Esophagus muscularis mucosa (tissue), 4 donors: Measurements from ENCODE around the gene CSMD2. TPM values are rescaled to one million over a fixed set of nuclear protein-coding genes. Genes with fewer than 3 reads are reported as not detected.

ENCODE experiments used
- DNase-seq: peaks from one replicate; pipeline ENCODE4 v3.0.0-alpha.2; 2017; ENCODE audit errors: extremely low spot score
- H3K27ac ChIP-seq, 4 donors: fragments of 200-600 bp; sonication (generic); replicated peaks in 1 of 4; 1 replicate in 3 of 4; 2 replicates in 1 of 4; pipeline ENCODE4 v1.5.1; 2016 to 2019; ENCODE audit warnings: mild to moderate bottlenecking in 1 of 4
- H3K27me3 ChIP-seq, 4 donors: fragments of 200-600 bp; sonication (generic); one replicate each; pipeline versions ENCODE4 v1.5.1 to v1.6.0; 2016 to 2019
- H3K36me3 ChIP-seq, 4 donors: fragments of 200-600 bp; sonication (generic); one replicate each; pipeline ENCODE4 v1.5.1; 2016 to 2019
- H3K4me1 ChIP-seq, 4 donors: fragments of 200-600 bp; sonication (generic); one replicate each; pipeline ENCODE4 v1.5.1; 2016 to 2019
- H3K4me3 ChIP-seq, 4 donors: fragments of 200-600 bp; sonication (generic); 1 replicate in 2 of 4; 2 replicates in 2 of 4; pipeline ENCODE4 v1.5.1; 2016 to 2019; ENCODE audit warnings: mild to moderate bottlenecking in 4 of 4, moderate library complexity in 1 of 4
- H3K9me3 ChIP-seq, 4 donors: fragments of 200-600 bp; sonication (generic); 1 replicate in 3 of 4; 2 replicates in 1 of 4; pipeline ENCODE4 v1.5.1; 2016 to 2019
- CTCF ChIP-seq, 3 experiments: fragments of 200-600 bp in 2 of 3; fragments of 450-650 bp in 1 of 3; sonication (generic) in 2 of 3; IDR thresholded peaks; one replicate each; pipeline ENCODE4 v1.5.1; 2017 to 2019; ENCODE audit warnings: antibody characterized with exemption in 3 of 3, mild to moderate bottlenecking in 2 of 3, moderate library complexity in 1 of 3
- EP300 ChIP-seq: sonication (generic); formaldehyde crosslinking; IDR thresholded peaks from one replicate; pipeline ENCODE4 v1.6.1; 2017; ENCODE audit warnings: antibody characterized with exemption
- POLR2A ChIP-seq: fragments of 450-650 bp; IDR thresholded peaks from one replicate; pipeline ENCODE4 v1.6.1; 2017; ENCODE audit warnings: antibody characterized with exemption, moderate library complexity, mild to moderate bottlenecking, low read depth
- POLR2AphosphoS5 ChIP-seq, 2 donors: sonication (generic); formaldehyde crosslinking; IDR thresholded peaks; one replicate each; pipeline ENCODE4 v1.6.1; 2017; ENCODE audit warnings: antibody characterized with exemption in 2 of 2
- WGBS: methylation state at CpG from one replicate; pipeline ENCODE4 v1.1.5; 2018; 5-methylcytosine and 5-hydroxymethylcytosine counted together
- intact Hi-C: fragments of 100-400 bp; cut with DNase I; formaldehyde crosslinking; loops from one replicate; pipeline ENCODE4 v1.15.1; 2023
- total RNA-seq, 4 donors: library from RNA; depleted of rRNA; stranded (reverse); fragments of >200 nt; gene quantifications; one replicate each; pipeline versions ENCODE4 v1.1.0 to v1.2.1, GENCODE V29; 2016

The CSMD2 gene
- total RNA-seq, 4 donors from 2014 or later = 0.26 to 0.75 (median 0.37) TPM

- no peak overlapping the region for H3K27ac ChIP-seq
- no peak for DNase-seq
- peaks cover 12 to 21% (median 19%) of the 10 kb centered on the region in 4 donors for H3K4me1 ChIP-seq
- H3K9me3 ChIP-seq = no peaks in the 10 kb centered on the region
- intact Hi-C loops = no loop called here
- 49% methylated on average over 5 of the region's 5 CpGs for WGBS
- H3K36me3 ChIP-seq = no peaks in the 10 kb centered on the region
- TF ChIP-seq CTCF (IDR thresholded peaks at IDR 0.05) = no peak
- peak in 1 of 2 donors; percentile 13 for TF ChIP-seq POLR2AphosphoS5 (IDR thresholded peaks at IDR 0.05)
- no peak for TF ChIP-seq EP300
- TF ChIP-seq POLR2A = no peak
- no peak overlapping the region for H3K4me3 ChIP-seq
- H3K27me3 ChIP-seq = peaks cover 0 to 3% (median 0%) of the 10 kb centered on the region in 4 donors
Measured at GRCh38 chr1:33986390-33987095, 178.5 kb downstream of the CSMD2 start.

GRCh38 chr1:33985656-33986055 is 179.4 kb downstream of the CSMD2 start:
- TF ChIP-seq CTCF (IDR thresholded peaks at IDR 0.05) (no peak), EP300 (no peak), POLR2A (no peak), POLR2AphosphoS5 (IDR thresholded peaks at IDR 0.05) (no peak)
- H3K4me3 ChIP-seq = no peak overlapping the region
- H3K27me3 ChIP-seq = peaks cover 0 to 8% (median 0%) of the 10 kb centered on the region in 4 donors
- H3K4me1 ChIP-seq = peaks cover 12 to 21% (median 19%) of the 10 kb centered on the region in 4 donors
- no peak overlapping the region for H3K27ac ChIP-seq
- intact Hi-C loops = no loop called here
- 85% methylated on average over 4 of the region's 4 CpGs for WGBS
- H3K36me3 ChIP-seq = no peaks in the 10 kb centered on the region
- DNase-seq = no peak
- H3K9me3 ChIP-seq = no peaks in the 10 kb centered on the region

GRCh38 chr1:33984906-33985565 is 180.0 kb downstream of the CSMD2 start:
- H3K27ac ChIP-seq = no peak overlapping the region
- H3K27me3 ChIP-seq = peaks cover 0 to 8% (median 0%) of the 10 kb centered on the region in 4 donors
- no peaks in the 10 kb centered on the region for H3K9me3 ChIP-seq
- no peak overlapping the region for H3K4me3 ChIP-seq
- intact Hi-C loops = no loop called here
- peaks cover 12 to 21% (median 19%) of the 10 kb centered on the region in 4 donors for H3K4me1 ChIP-seq
- WGBS = 61% methylated on average over 13 of the region's 13 CpGs
- no peaks in the 10 kb centered on the region for H3K36me3 ChIP-seq
- no peak for TF ChIP-seq EP300
- no peak for TF ChIP-seq CTCF (IDR thresholded peaks at IDR 0.05)
- TF ChIP-seq POLR2AphosphoS5 (IDR thresholded peaks at IDR 0.05) = no peak
- TF ChIP-seq POLR2A = no peak
- no peak for DNase-seq

- H3K27ac ChIP-seq = no peak overlapping the region
- H3K9me3 ChIP-seq = no peaks in the 10 kb centered on the region
- intact Hi-C loops = no loop called here
- H3K4me3 ChIP-seq = no peak overlapping the region
- no peaks in the 10 kb centered on the region for H3K36me3 ChIP-seq
- DNase-seq = no peak
- 81% methylated on average over 5 of the region's 5 CpGs for WGBS
- peaks cover 0 to 29% (median 0%) of the 10 kb centered on the region in 4 donors for H3K27me3 ChIP-seq
- TF ChIP-seq POLR2A (no peak), POLR2AphosphoS5 (IDR thresholded peaks at IDR 0.05) (no peak), CTCF (IDR thresholded peaks at IDR 0.05) (no peak), EP300 (no peak)
- H3K4me1 ChIP-seq = peaks cover 12 to 21% (median 19%) of the 10 kb centered on the region in 4 donors
Measured at GRCh38 chr1:33982419-33982818, 182.6 kb downstream of the CSMD2 start.
